ENCODE data around the gene TOR2A.

The TOR2A gene

DNA sequence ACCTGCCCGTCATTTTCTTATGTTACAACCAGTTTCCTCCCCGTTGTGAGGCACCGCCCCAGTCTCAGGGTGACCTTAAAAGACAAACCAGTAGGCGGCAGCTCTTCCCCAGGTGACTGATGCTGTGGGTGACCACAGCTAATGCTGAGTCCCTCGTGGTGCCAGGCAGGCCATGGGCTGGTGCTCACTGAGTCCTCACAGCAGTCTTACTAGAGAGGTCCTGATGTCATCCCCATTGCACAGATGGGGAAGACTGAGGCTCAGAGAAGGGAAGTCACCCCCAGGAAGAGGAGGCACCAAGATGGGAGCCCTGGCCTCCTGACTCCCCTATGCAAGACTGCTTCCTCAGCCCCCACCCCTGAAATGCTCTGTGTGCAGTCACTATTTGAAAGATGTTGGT, 27.3 kb downstream of the TOR2A start:
- peak; percentile 40 for DNase-seq (ENCODE audit: low read depth)
- TF ChIP-seq, protein P1, sequence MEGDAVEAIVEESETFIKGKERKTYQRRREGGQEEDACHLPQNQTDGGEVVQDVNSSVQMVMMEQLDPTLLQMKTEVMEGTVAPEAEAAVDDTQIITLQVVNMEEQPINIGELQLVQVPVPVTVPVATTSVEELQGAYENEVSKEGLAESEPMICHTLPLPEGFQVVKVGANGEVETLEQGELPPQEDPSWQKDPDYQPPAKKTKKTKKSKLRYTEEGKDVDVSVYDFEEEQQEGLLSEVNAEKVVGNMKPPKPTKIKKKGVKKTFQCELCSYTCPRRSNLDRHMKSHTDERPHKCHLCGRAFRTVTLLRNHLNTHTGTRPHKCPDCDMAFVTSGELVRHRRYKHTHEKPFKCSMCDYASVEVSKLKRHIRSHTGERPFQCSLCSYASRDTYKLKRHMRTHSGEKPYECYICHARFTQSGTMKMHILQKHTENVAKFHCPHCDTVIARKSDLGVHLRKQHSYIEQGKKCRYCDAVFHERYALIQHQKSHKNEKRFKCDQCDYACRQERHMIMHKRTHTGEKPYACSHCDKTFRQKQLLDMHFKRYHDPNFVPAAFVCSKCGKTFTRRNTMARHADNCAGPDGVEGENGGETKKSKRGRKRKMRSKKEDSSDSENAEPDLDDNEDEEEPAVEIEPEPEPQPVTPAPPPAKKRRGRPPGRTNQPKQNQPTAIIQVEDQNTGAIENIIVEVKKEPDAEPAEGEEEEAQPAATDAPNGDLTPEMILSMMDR (IDR thresholded peaks at IDR 0.05; ENCODE audit: insufficient read depth, low read depth, low read length, missing control alignments) = peak; percentile 20
- H3K4me3 ChIP-seq (ENCODE audit: low read depth, low read length) = no peak overlapping the region

DNA sequence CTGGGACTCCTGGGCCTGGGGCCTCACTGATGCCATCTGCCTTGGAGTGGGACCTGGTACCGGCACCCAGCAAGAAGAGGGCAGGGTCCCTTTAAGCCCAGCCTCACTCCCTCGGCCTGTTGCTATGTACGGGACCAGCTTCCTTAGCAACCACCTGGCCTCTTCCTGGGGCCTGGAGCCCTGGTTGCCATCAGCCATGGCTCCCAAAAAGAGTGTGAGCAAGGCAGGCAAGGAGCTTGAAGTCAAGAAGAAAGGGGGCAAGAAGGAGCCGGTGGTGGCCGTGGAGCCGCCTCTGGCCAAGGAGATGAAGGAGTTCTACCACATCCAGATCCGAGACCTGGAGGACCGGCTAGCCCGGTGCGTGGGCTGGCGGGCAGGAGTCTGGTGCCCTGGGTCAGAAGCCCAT, 28.3 kb downstream of the TOR2A start, which contains the start of gene CFAP157:
Gene CFAP157, plus strand, starts transcription at position 153 of the 406 bp plus-strand sequence. Its CDS starts 44 bp downstream, at position 197.
- TF ChIP-seq, protein P1 (IDR thresholded peaks at IDR 0.05; ENCODE audit: insufficient read depth, low read depth, low read length, missing control alignments) = no peak
- DNase-seq (ENCODE audit: low read depth) = no peak
- no peak within 1 kb of the TSS for H3K4me3 ChIP-seq (ENCODE audit: low read depth, low read length)

DNA sequence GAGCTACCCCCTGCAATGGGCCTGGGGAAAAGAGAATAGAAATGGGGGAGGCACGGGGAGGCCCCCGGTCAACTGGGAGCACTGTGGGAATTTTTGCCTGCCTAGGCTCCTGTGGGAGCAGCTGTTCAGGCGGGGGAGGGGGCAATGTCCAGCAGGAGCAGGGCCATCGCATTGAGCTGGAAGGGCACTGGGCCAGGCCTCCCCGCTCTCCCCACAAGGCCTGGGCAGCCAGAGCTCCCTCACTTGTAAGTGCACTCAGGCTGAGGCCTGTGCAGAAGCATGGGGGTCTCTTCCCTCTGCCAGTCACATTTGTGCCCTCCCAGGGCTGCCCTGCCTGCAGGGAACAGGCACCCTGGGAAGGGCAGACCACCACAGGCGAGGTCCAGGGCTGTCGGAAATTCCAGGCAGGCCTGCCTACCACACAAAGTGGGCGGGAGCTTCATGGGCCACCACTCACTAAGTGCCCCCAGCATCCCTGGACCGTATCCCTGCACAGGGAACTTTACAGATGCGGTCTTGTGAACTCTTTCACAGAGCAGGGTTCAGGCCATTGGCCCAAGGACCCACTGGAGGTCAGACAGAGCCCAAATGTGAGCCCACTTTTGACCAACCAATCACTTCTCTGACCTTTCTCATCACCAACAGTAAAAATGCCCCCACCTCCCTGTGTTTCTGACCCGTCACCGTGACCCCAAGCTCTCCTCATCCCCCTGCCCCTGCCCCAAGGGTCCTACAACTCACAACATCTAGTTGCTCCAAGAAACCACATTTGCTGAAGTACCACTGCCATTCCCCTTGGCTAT, 29.3 kb downstream of the TOR2A start:
- H3K4me3 ChIP-seq (ENCODE audit: low read depth, low read length) = no peak overlapping the region
- no peak for DNase-seq (ENCODE audit: low read depth)
- TF ChIP-seq, protein P1 (IDR thresholded peaks at IDR 0.05; ENCODE audit: insufficient read depth, low read depth, low read length, missing control alignments) = no peak

DNA sequence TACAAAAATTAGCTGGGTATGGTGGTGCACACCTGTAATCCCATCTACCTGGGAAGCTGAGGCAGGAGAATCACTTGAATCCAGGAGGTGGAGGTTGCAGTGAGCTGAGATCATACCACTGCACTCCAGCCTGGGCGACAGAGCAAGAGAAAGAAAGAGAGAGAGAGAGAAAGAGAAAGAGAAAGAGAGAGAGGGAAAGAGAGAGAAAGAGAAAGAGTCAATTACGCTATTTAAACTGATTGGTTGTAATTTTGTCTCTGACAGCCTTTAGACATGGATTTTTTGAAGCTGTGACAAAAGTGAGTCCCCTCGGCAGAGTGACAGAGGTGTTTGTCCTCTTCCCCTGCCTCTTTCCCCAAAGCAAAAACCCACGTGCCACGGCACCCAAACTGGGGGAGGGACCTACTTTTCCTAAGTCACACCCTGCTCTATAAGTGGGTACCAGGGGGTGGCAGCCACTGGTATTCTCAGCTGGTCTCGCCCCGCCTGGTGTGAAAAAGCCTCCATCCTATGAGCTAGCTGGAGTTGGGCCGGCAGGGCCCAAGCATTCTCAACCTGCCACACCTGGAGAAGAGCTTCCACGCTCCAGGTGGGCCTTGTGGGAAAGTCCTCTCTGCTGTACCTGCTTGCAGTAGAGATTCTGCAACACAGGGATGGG, 31.7 kb downstream of the TOR2A start:
- no peak overlapping the region for H3K4me3 ChIP-seq (ENCODE audit: low read depth, low read length)
- no peak for DNase-seq (ENCODE audit: low read depth)
- TF ChIP-seq, protein P1 (IDR thresholded peaks at IDR 0.05; ENCODE audit: insufficient read depth, low read depth, low read length, missing control alignments) = no peak

DNA sequence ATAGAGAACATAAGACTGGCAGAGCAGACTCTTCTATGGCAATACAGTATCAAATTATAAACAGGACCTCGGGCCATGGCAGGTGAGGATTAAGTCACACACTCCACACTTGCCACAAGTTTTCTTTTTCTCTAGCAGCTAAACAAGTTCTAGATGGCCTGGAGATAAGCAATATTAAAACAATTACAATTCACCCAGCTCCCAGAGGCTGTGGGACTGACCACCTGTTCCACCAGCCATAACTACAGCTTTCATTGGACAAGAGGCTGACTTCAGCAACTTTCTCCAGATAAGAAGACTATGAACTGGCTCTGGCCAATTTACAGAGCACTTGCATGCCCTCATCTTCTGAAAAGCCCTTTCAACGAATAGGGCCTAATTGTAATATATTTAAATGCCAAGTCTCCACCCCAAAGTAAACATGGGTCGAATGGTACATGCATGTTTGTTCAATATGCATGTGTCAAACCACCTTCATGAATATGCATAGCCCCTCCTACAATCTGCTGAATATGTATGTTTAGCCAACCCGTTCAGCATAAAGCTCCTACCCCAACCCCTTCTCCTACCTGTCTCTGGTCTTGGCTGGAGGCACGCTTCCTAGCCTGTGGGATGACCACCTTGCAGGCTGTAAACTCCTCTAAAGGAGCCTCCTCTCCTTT, 34.4 kb downstream of the TOR2A start:
- no peak for DNase-seq (ENCODE audit: low read depth)
- no peak overlapping the region for H3K4me3 ChIP-seq (ENCODE audit: low read depth, low read length)
- TF ChIP-seq, protein P1 (IDR thresholded peaks at IDR 0.05; ENCODE audit: insufficient read depth, low read depth, low read length, missing control alignments) = no peak

DNA sequence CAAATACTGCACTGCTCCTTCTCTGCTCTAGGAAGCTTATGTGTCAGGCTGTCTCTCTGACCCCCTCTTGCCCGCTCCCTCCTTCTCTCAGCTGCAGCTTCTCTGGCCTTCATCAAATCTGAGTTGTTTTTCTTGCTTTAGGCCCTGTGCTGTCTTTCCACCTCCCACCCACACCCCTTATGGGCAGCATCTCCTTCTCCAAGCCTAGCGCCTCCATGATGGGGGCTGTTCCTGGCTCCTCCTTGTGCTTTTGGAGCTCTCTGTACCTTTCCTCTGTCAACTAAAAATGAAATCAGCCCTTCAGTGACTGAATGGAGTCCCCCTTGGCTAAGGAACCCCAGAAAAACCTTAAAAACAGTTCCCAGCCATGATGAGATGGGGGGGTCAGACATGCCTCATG, 35.0 kb downstream of the TOR2A start:
- H3K4me3 ChIP-seq (ENCODE audit: low read depth, low read length) = no peak overlapping the region
- no peak for DNase-seq (ENCODE audit: low read depth)
- TF ChIP-seq, protein P1 (IDR thresholded peaks at IDR 0.05; ENCODE audit: insufficient read depth, low read depth, low read length, missing control alignments) = no peak
